Psoas muscle (tissue), 8 donors: ENCODE measurements around the gene MTIF2. TPM values are rescaled to one million over a fixed set of nuclear protein-coding genes. Genes with fewer than 3 reads are reported as not detected.

Source experiments
- ATAC-seq, 4 donors: fragments of 200-7000 bp; cut with Tn5 transposase; one replicate each; pipeline ENCODE4 v1.9.1; 2020; ENCODE audit warnings: moderate library complexity in 3 of 4, mild to moderate bottlenecking in 2 of 4
- DNase-seq, 2 donors: peaks; one replicate each; pipeline ENCODE4 v3.0.0-alpha.2; 2020
- H3K27ac ChIP-seq: fragments of 200-600 bp; one replicate; pipeline ENCODE4 v1.8.0; 2022
- H3K27me3 ChIP-seq, 3 donors: fragments of 200-600 bp in 1 of 3; one replicate each; pipeline versions ENCODE4 v1.6.1 to v1.8.0; 2013 to 2022; ENCODE audit warnings: low read length in 2 of 3, mild to moderate bottlenecking in 2 of 3, moderate library complexity in 1 of 3; ENCODE audit not compliant: insufficient read depth in 3 of 3
- H3K36me3 ChIP-seq, 2 donors: fragments of 200-600 bp in 1 of 2; one replicate each; pipeline versions ENCODE4 v1.6.1 to v1.8.0; 2013 to 2022; ENCODE audit warnings: low read depth in 1 of 2, mild to moderate bottlenecking in 1 of 2, moderate library complexity in 1 of 2; ENCODE audit not compliant: insufficient read depth in 1 of 2
- H3K4me1 ChIP-seq: fragments of 200-600 bp; one replicate; pipeline ENCODE4 v1.8.0; 2022
- H3K4me3 ChIP-seq: fragments of 200-600 bp; one replicate; pipeline ENCODE4 v1.8.0; 2022; ENCODE audit warnings: mild to moderate bottlenecking
- H3K9me3 ChIP-seq: fragments of 200-600 bp; one replicate; pipeline ENCODE4 v1.8.0; 2022
- CTCF ChIP-seq: fragments of 200-600 bp; IDR thresholded peaks from one replicate; pipeline ENCODE4 v1.8.0; 2022; ENCODE audit warnings: antibody characterized with exemption
- WGBS, 3 donors: extraction: QIAGEN DNeasy Blood & Tissue Kit; methylation state at CpG; one replicate each; pipeline versions ENCODE4 v1.1.6 to v1.1.7; 2013; 5-methylcytosine and 5-hydroxymethylcytosine counted together
- intact Hi-C, 2 donors: fragments of 100-400 bp; cut with DNase I; formaldehyde crosslinking; loops; one replicate each; pipeline versions ENCODE4 v1.11.0 to v1.14.2; 2022
- long read RNA-seq, 2 donors: library from polyadenylated mRNA; unstranded; transcript quantifications; one replicate each; pipeline ENCODE4 v2.0.0, GENCODE V29; 2021
- polyA plus RNA-seq, 3 donors: library from polyadenylated mRNA; stranded (reverse); fragments of 200-250 nt; gene quantifications; one replicate each; pipeline ENCODE4 v1.2.3, GENCODE V29; 2013
- total RNA-seq, 4 donors: library from RNA; stranded (reverse); fragmentation: NEBNext Ultra II Directional in 2 of 4; extraction: Animal tissue kit (Norgen Biotek cat#: 25700) in 2 of 4; gene quantifications; one replicate each; pipeline versions ENCODE4 v1.2.1 to v1.2.4, GENCODE V29; 2021 to 2023
- donor health status: healthy with polysubstance abuse.
- donor health status: DM: no; HTN: no; CAD: no; lungs with moderate emphysema.
- donor health status: Bipolar disorder and iron deficiency.
- donor health status: healthy.
- donor health status: DM: yes; HTN: yes; CAD: no.
- donor health status: DM: no; HTN: no; CAD: no.
- donor health status: DM: no; HTN: no; CAD: no.
- donor health status: DM: yes; HTN: yes; CAD: no.

The MTIF2 gene
- total RNA-seq = 10 to 100 TPM; 33.8 to 47.7 (median 37.2) TPM
- 10 to 100 TPM; 31.8 to 64.6 (median 53.5) TPM for polyA plus RNA-seq
- long read RNA-seq, donor 1, transcript MTIF2-201 (16 exons, 2,528 nt) = major isoform, 11 of 21 reads
- long read RNA-seq, donor 1, partial matches to known transcripts = 4 of 21 reads
- long read RNA-seq, donor 1, other reads (novel, unspliced or antisense) = 6 of 21 reads
- long read RNA-seq, donor 2, transcript MTIF2-201 (16 exons, 2,528 nt) = major isoform, 25 of 47 reads
- long read RNA-seq, donor 2, partial matches to known transcripts = 6 of 47 reads
- long read RNA-seq, donor 2, other reads (novel, unspliced or antisense) = 15 of 47 reads

DNA sequence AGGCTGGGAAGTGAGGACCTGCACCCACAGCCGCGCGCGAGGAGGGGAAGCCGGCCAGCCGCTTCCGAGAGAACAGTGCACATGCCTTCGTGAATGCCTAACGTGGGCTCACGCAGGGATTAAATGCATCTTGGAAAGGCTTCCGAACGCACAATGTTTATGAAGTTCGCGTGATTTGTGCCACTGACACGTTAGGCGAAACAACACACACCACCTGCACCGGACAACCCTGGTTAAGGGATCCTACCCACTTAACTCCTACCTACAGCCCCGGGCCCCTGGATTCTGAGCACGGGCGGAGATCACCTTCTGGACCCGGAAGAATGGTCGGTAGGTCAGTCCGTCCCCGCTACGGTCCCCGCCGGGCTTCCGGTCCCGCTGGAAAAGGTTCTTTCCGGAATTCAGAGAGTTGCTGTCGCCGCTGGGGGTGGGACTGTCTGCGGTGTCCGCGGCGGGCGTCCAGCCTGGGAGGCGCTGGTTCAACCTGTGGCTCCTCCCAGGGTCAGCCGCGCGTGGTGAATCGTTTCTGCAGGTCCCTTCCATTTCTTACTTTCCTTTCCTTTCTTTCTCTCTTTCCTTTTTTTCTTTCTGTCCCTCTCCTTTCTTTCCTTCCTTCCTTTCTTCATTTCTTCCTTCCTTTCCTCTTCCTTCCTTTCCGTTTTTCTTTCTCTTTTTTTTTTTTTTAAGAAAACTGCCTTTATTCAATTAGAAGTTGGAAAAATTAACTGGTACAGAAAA lies at the start of gene MTIF2:
Gene MTIF2 (minus strand): TSS at position 325 of the 738 bp plus-strand sequence. CDS start 5,373 bp downstream, outside the sequence.
- Histone ChIP-seq H3K4me1 (peaks cover 13% of the 10 kb centered on the region), H3K27ac (peak within 1 kb of the TSS; percentile 92), H3K9me3 (no peaks in the 10 kb centered on the region), H3K4me3 (peak within 1 kb of the TSS; percentile 89), H3K36me3 (peaks cover 2 to 34% of the 10 kb centered on the region in 2 donors), H3K27me3 (no peaks in the 10 kb centered on the region)
- 0 to 1% (median 0%) methylated on average over 42 to 43 of the region's 43 CpGs for WGBS, 3 donors
- intact Hi-C loops = loop anchor here (2.0 to 5.0 kb wide), 3 partner anchors 36 to 163 kb away; partner anchors contain the start of genes CLHC1 (in 2 of the 2) and RPS27A (in 2 of the 2)
- peak; percentile 14 for TF ChIP-seq CTCF
- DNase-seq (peak; percentile 98), ATAC-seq (peak; percentile 99)

- DNase-seq (no peak), ATAC-seq (no peak)
- H3K4me3 ChIP-seq = no peak overlapping the region
- H3K27ac ChIP-seq = no peak overlapping the region
- 84 to 95% (median 93%) methylated on average over 1 of the region's 1 CpG for WGBS, 3 donors
- H3K4me1 ChIP-seq = no peaks in the 10 kb centered on the region
- H3K27me3 ChIP-seq = no peaks in the 10 kb centered on the region
- H3K9me3 ChIP-seq = no peaks in the 10 kb centered on the region
- intact Hi-C loops = no loop called here
- no peak for TF ChIP-seq CTCF
- H3K36me3 ChIP-seq = peaks cover 0 to 84% of the 10 kb centered on the region in 2 donors
Measured at GRCh38 chr2:55314985-55315384, 46.0 kb upstream of the MTIF2 start.

GRCh38 chr2:55311444-55311870 lies 42.4 kb upstream of the MTIF2 start:
- Histone ChIP-seq H3K9me3 (no peaks in the 10 kb centered on the region), H3K36me3 (peaks cover 0 to 83% of the 10 kb centered on the region in 2 donors), H3K27me3 (no peaks in the 10 kb centered on the region), H3K4me3 (no peak overlapping the region), H3K4me1 (no peaks in the 10 kb centered on the region), H3K27ac (no peak overlapping the region)
- peak; percentile 6 for TF ChIP-seq CTCF
- WGBS, 3 donors = 87 to 95% (median 93%) methylated on average over 1 of the region's 1 CpG
- DNase-seq (no peak), ATAC-seq (peak in 1 of 4 donors; percentile 41)
- intact Hi-C loops = no loop called here

DNA sequence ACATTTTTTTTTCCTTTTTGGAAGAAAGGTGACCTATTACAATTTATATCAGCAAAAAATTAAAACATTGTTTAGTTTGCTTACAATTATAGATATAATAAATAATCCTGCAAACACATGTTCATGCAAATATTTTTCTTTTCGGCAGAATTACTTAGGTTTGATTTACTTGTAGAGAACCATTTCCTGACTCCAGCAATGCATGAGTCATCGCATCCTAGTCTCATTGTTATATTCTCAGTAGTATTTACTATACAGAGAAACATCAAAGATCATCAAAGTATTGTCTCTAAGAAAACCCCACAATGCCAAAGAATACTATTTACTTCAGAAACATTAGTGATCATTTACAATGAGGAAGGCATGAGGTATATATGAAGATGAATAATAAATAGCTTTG lies 40.4 kb upstream of the MTIF2 start:
- 71 to 82% (median 79%) methylated on average over 2 of the region's 2 CpGs for WGBS, 3 donors
- H3K27me3 ChIP-seq = no peaks in the 10 kb centered on the region
- no peak for ATAC-seq
- no peak for TF ChIP-seq CTCF
- no peak overlapping the region for H3K4me3 ChIP-seq
- no peak for DNase-seq
- intact Hi-C loops = no loop called here
- peaks cover 0 to 71% of the 10 kb centered on the region in 2 donors for H3K36me3 ChIP-seq
- H3K9me3 ChIP-seq = no peaks in the 10 kb centered on the region
- no peaks in the 10 kb centered on the region for H3K4me1 ChIP-seq
- no peak overlapping the region for H3K27ac ChIP-seq
